ENCODE measurements around the gene TCHH.

- peak; percentile 72 for TF ChIP-seq EZH2 (IDR thresholded peaks at IDR 0.05; ENCODE audit: borderline replicate concordance, low read depth, low read length, poor library complexity, severe bottlenecking)
- TF ChIP-seq, protein P1, sequence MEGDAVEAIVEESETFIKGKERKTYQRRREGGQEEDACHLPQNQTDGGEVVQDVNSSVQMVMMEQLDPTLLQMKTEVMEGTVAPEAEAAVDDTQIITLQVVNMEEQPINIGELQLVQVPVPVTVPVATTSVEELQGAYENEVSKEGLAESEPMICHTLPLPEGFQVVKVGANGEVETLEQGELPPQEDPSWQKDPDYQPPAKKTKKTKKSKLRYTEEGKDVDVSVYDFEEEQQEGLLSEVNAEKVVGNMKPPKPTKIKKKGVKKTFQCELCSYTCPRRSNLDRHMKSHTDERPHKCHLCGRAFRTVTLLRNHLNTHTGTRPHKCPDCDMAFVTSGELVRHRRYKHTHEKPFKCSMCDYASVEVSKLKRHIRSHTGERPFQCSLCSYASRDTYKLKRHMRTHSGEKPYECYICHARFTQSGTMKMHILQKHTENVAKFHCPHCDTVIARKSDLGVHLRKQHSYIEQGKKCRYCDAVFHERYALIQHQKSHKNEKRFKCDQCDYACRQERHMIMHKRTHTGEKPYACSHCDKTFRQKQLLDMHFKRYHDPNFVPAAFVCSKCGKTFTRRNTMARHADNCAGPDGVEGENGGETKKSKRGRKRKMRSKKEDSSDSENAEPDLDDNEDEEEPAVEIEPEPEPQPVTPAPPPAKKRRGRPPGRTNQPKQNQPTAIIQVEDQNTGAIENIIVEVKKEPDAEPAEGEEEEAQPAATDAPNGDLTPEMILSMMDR (conservative IDR thresholded peaks at IDR 0.05; ENCODE audit: low read depth, low read length): no peak
Observed at GRCh38 chr1:152112885-152113432, 2.3 kb downstream of the TCHH start.

Data from A673 (cell line).